GM04503 (cell line): ENCODE measurements around the gene LARGE1.

Source experiments
- DNase-seq: peaks from one replicate; pipeline ENCODE4 v3.0.0-alpha.2; 2012; ENCODE audit warnings: low read depth

The LARGE1 gene

GRCh38 chr22:33774781-33775180 lies 145.5 kb downstream of the LARGE1 start:
- no peak for DNase-seq

- DNase-seq, result no peak
Observed at GRCh38 chr22:33772745-33773144, 147.5 kb downstream of the LARGE1 start.

- no peak for DNase-seq
Observed at GRCh38 chr22:33771136-33771535, 149.1 kb downstream of the LARGE1 start.

GRCh38 chr22:33770723-33771122 lies 149.6 kb downstream of the LARGE1 start:
- no peak for DNase-seq

GRCh38 chr22:33766091-33766490 lies 154.2 kb downstream of the LARGE1 start:
- no peak for DNase-seq

- no peak for DNase-seq
Observed at GRCh38 chr22:33758961-33759360, 161.3 kb downstream of the LARGE1 start.

GRCh38 chr22:33757802-33758483 lies 162.3 kb downstream of the LARGE1 start:
- DNase-seq, result no peak

- no peak for DNase-seq
Observed at GRCh38 chr22:33757041-33757801, 163.1 kb downstream of the LARGE1 start.

- no peak for DNase-seq
Observed at GRCh38 chr22:33756508-33756949, 163.7 kb downstream of the LARGE1 start.

- no peak for DNase-seq
Observed at GRCh38 chr22:33748714-33749113, 171.6 kb downstream of the LARGE1 start.

- no peak for DNase-seq
Observed at GRCh38 chr22:33747576-33748180, 172.6 kb downstream of the LARGE1 start.

GRCh38 chr22:33747029-33747428 lies 173.2 kb downstream of the LARGE1 start:
- DNase-seq, result no peak

GRCh38 chr22:33746501-33746928 lies 173.8 kb downstream of the LARGE1 start:
- no peak for DNase-seq

GRCh38 chr22:33745501-33745900 lies 174.8 kb downstream of the LARGE1 start:
- no peak for DNase-seq

GRCh38 chr22:33743756-33744155 lies 176.5 kb downstream of the LARGE1 start:
- no peak for DNase-seq

- no peak for DNase-seq
Observed at GRCh38 chr22:33741025-33741424, 179.3 kb downstream of the LARGE1 start.

GRCh38 chr22:33739516-33739915 lies 180.8 kb downstream of the LARGE1 start:
- no peak for DNase-seq

GRCh38 chr22:33737662-33738061 lies 182.6 kb downstream of the LARGE1 start:
- DNase-seq, result no peak

- DNase-seq, result no peak
Observed at GRCh38 chr22:33735978-33736377, 184.3 kb downstream of the LARGE1 start.

GRCh38 chr22:33728847-33729246 lies 191.4 kb downstream of the LARGE1 start:
- no peak for DNase-seq

- DNase-seq, result peak; percentile 34
Observed at GRCh38 chr22:33726294-33726734, 194.0 kb downstream of the LARGE1 start.

- DNase-seq, result no peak
Observed at GRCh38 chr22:33723915-33724314, 196.4 kb downstream of the LARGE1 start.

GRCh38 chr22:33722816-33723215 lies 197.5 kb downstream of the LARGE1 start:
- DNase-seq, result no peak
